IMR-90 (cell line): ENCODE data around the gene ADAMTS17. TPM values are rescaled to one million over a fixed set of nuclear protein-coding genes. Genes with fewer than 3 reads are reported as not detected.

Experiments used
- ATAC-seq: fragments of 200-7000 bp; cut with Tn5 transposase; 2 replicates; pipeline ENCODE4 v1.9.1; 2020; ENCODE audit warnings: low read depth, mild to moderate bottlenecking, moderate library complexity
- BruUV-seq: library from RNA; stranded (reverse); fragments of 400-500 nt; replicated peaks from 2 replicates; lab custom pipeline; 2021; lab: Mats Ljungman, UMichigan
- CTCF ChIA-PET: fragments of 300-600 bp; formaldehyde crosslinking; extraction: SDS; loops from one replicate; lab custom pipeline; 2021; ENCODE audit warnings: antibody characterized with exemption; lab: Yijun Ruan, JAX
- POLR2A ChIA-PET: fragments of 300-600 bp; sonication (Branson Sonifier 250); formaldehyde crosslinking; loops from one replicate; lab custom pipeline; 2022; ENCODE audit warnings: antibody characterized with exemption; ENCODE audit not compliant: unreplicated experiment; lab: Charles Lee
- DNase-seq: peaks from one replicate; pipeline ENCODE4 v3.0.0; 2013
- H2AFZ ChIP-seq: replicated peaks from 2 replicates; pipeline ENCODE3; 2013; ENCODE audit warnings: low read length, mild to moderate bottlenecking; ENCODE audit not compliant: poor library complexity
- H2AK5ac ChIP-seq: 2 replicates; pipeline ENCODE4 v1.6.1; 2013; ENCODE audit warnings: low read depth, low read length, inconsistent platforms
- H2AK9ac ChIP-seq: replicated peaks from 2 replicates; pipeline ENCODE3; 2013; ENCODE audit warnings: mild to moderate bottlenecking, low read depth, low read length, moderate library complexity; ENCODE audit not compliant: poor library complexity
- H2BK120ac ChIP-seq: 2 replicates; pipeline ENCODE4 v1.6.1; 2013; ENCODE audit warnings: low read depth, low read length, inconsistent platforms
- H2BK15ac ChIP-seq: 3 replicates; pipeline ENCODE4 v1.6.1; 2013; ENCODE audit warnings: low read depth, low read length, inconsistent platforms
- H2BK20ac ChIP-seq: 2 replicates; pipeline ENCODE4 v1.6.1; 2013; ENCODE audit warnings: low read depth, mild to moderate bottlenecking, inconsistent platforms, low read length, moderate library complexity
- H2BK5ac ChIP-seq: 2 replicates; pipeline ENCODE4 v1.6.1; 2013; ENCODE audit warnings: mild to moderate bottlenecking, low read depth, low read length, inconsistent platforms; ENCODE audit not compliant: poor library complexity, severe bottlenecking
- H3K14ac ChIP-seq: replicated peaks from 2 replicates; pipeline ENCODE4 v1.6.1; 2013; ENCODE audit warnings: low read depth, low read length, inconsistent platforms
- H3K18ac ChIP-seq: 2 replicates; pipeline ENCODE4 v1.6.1; 2013; ENCODE audit warnings: low read depth, low read length, control low read depth
- H3K23ac ChIP-seq: 2 replicates; pipeline ENCODE4 v1.6.1; 2013; ENCODE audit warnings: low read depth, low read length, inconsistent platforms
- H3K27ac ChIP-seq: 2 replicates; pipeline ENCODE4 v1.5.1; 2013; ENCODE audit warnings: mild to moderate bottlenecking, control low read depth, low read length; ENCODE audit not compliant: insufficient read depth
- H3K27me3 ChIP-seq: 2 replicates; pipeline ENCODE4 v1.6.1; 2013; ENCODE audit warnings: low read length; ENCODE audit not compliant: control insufficient read depth, insufficient read depth
- H3K36me3 ChIP-seq: 2 replicates; pipeline ENCODE4 v1.6.1; 2013; ENCODE audit warnings: low read length, mixed read lengths; ENCODE audit not compliant: control insufficient read depth, insufficient read depth
- H3K4ac ChIP-seq: 2 replicates; pipeline ENCODE4 v1.6.1; 2013; ENCODE audit warnings: low read depth, low read length, inconsistent platforms
- H3K4me1 ChIP-seq: 2 replicates; pipeline ENCODE4 v1.6.1; 2013; ENCODE audit warnings: low read length, mixed read lengths; ENCODE audit not compliant: control insufficient read depth, insufficient read depth
- H3K4me2 ChIP-seq: 2 replicates; pipeline ENCODE4 v1.6.1; 2013; ENCODE audit warnings: low read depth, mild to moderate bottlenecking, control low read depth, low read length, moderate library complexity
- H3K4me3 ChIP-seq: 2 replicates; pipeline ENCODE4 v1.5.1; 2013; ENCODE audit warnings: low read depth, mild to moderate bottlenecking, control low read depth, low read length, moderate library complexity; ENCODE audit not compliant: insufficient read depth
- H3K56ac ChIP-seq: 2 replicates; pipeline ENCODE4 v1.6.1; 2013; ENCODE audit warnings: low read length, inconsistent platforms; ENCODE audit not compliant: insufficient read depth; ENCODE audit errors: extremely low read depth
- H3K79me1 ChIP-seq, 2 experiments: 2 replicates each; pipeline ENCODE4 v1.6.1; 2013; ENCODE audit warnings: low read length in 2 of 2, inconsistent platforms in 1 of 2, low read depth in 1 of 2
- H3K9ac ChIP-seq: 2 replicates; pipeline ENCODE4 v1.6.1; 2013; ENCODE audit warnings: low read depth, low read length, control low read depth
- H3K9me1 ChIP-seq: 2 replicates; pipeline ENCODE4 v1.6.1; 2013; ENCODE audit warnings: low read length, inconsistent platforms; ENCODE audit not compliant: insufficient read depth
- H3K9me3 ChIP-seq: 2 replicates; pipeline ENCODE4 v1.6.1; 2013; ENCODE audit warnings: low read length; ENCODE audit not compliant: control insufficient read depth, insufficient read depth
- H4K20me1 ChIP-seq: 2 replicates; pipeline ENCODE4 v1.6.1; 2013; ENCODE audit warnings: low read length, inconsistent platforms; ENCODE audit not compliant: insufficient read depth
- H4K5ac ChIP-seq: 2 replicates; pipeline ENCODE4 v1.6.1; 2013; ENCODE audit warnings: mild to moderate bottlenecking, low read depth, low read length, control low read depth
- H4K8ac ChIP-seq, 2 experiments: 2 replicates each; pipeline ENCODE4 v1.6.1; 2013; ENCODE audit warnings: low read depth in 2 of 2, low read length in 2 of 2, control low read depth in 1 of 2, inconsistent platforms in 1 of 2
- H4K91ac ChIP-seq: 2 replicates; pipeline ENCODE4 v1.6.1; 2013; ENCODE audit warnings: low read depth, low read length, inconsistent platforms; ENCODE audit not compliant: insufficient read depth
- BHLHE40 ChIP-seq: fragments of 150-350 bp; IDR thresholded peaks from 2 replicates; pipeline ENCODE4 v1.6.1; 2016; ENCODE audit warnings: mild to moderate bottlenecking, low read depth, low read length
- CEBPB ChIP-seq: IDR thresholded peaks from 2 replicates; pipeline ENCODE4 v1.6.1; 2012; ENCODE audit warnings: low read depth, low read length, improper control_type of control experiment
- CHD1 ChIP-seq: IDR thresholded peaks from 2 replicates; pipeline ENCODE4 v1.6.1; 2012; ENCODE audit warnings: low read depth, low read length, improper control_type of control experiment
- ELK1 ChIP-seq: fragments of 150-350 bp; IDR thresholded peaks from 2 replicates; pipeline ENCODE4 v1.6.1; 2016; ENCODE audit warnings: low read depth, mild to moderate bottlenecking, low read length, moderate library complexity, borderline replicate concordance
- MAFK ChIP-seq: IDR thresholded peaks from 2 replicates; pipeline ENCODE4 v1.6.1; 2012; ENCODE audit warnings: low read depth, low read length, improper control_type of control experiment
- MAZ ChIP-seq: IDR thresholded peaks from 2 replicates; pipeline ENCODE4 v1.6.1; 2012; ENCODE audit warnings: low read depth, mild to moderate bottlenecking, low read length, improper control_type of control experiment, moderate library complexity, borderline replicate concordance
- MXI1 ChIP-seq: IDR thresholded peaks from 2 replicates; pipeline ENCODE4 v1.6.1; 2012; ENCODE audit warnings: low read depth, mild to moderate bottlenecking, low read length, moderate library complexity, borderline replicate concordance
- RAD21 ChIP-seq: IDR thresholded peaks from 2 replicates; pipeline ENCODE4 v1.6.1; 2012; ENCODE audit warnings: low read length, improper control_type of control experiment
- RCOR1 ChIP-seq: IDR thresholded peaks from 2 replicates; pipeline ENCODE4 v1.6.1; 2012; ENCODE audit warnings: mild to moderate bottlenecking, low read length, improper control_type of control experiment; ENCODE audit not compliant: insufficient replicate concordance
- RFX5 ChIP-seq: IDR thresholded peaks from 2 replicates; pipeline ENCODE4 v1.8.0; 2012; ENCODE audit warnings: low read depth, mild to moderate bottlenecking, low read length, moderate library complexity
- USF2 ChIP-seq: fragments of 150-350 bp; IDR thresholded peaks from 2 replicates; pipeline ENCODE4 v1.6.1; 2017; ENCODE audit warnings: mild to moderate bottlenecking, antibody characterized with exemption, low read length, low read depth
- WGBS, 2 experiments: methylation state at CpG; one replicate each; pipeline versions ENCODE4 v1.1.5 to v1.1.7; 2013; ENCODE audit warnings: missing lambda C conversion rate in 2 of 2; ENCODE audit not compliant: insufficient read length in 1 of 2; ENCODE audit errors: extremely low coverage in 2 of 2; 5-methylcytosine and 5-hydroxymethylcytosine counted together
- dilution Hi-C: fragments of 300-500 bp; cut with HindIII; formaldehyde crosslinking; loops from one replicate; pipeline ENCODE4 v1.14.3; 2018; ENCODE audit warnings: low sequenced_read_pairs; ENCODE audit not compliant: unreplicated experiment
- in situ Hi-C: fragments of 300-500 bp; cut with MboI; formaldehyde crosslinking; loops from 3 replicates; pipeline ENCODE4 v1.14.3; 2019; ENCODE audit warnings: low sequenced_read_pairs, inconsistent platforms, mixed read lengths
- intact Hi-C: fragments of 100-400 bp; cut with micrococcal nuclease; formaldehyde crosslinking; loops from 2 replicates; pipeline ENCODE4 v1.10.0; 2022
- polyA plus RNA-seq, 3 experiments: library from polyadenylated mRNA; depleted of rRNA; stranded (reverse); fragments of >200 nt; gene quantifications; 2 replicates each; pipeline ENCODE4 v1.2.3, GENCODE V29; 2012; ENCODE audit warnings: low replicate concordance in 1 of 3
- total RNA-seq: library from RNA; depleted of rRNA; stranded (reverse); fragments of >200 nt; gene quantifications from 2 replicates; pipeline ENCODE4 v1.2.3, GENCODE V29; 2012

The ADAMTS17 gene
- total and polyA plus RNA-seq, 2 of the 4 experiments (the other 2 are of a cell fraction): 0.03 TPM; not detected in 1

GRCh38 chr15:99956820-99957641 lies 384.7 kb downstream of the ADAMTS17 start:
- POLR2A ChIA-PET: no interaction called here
- Histone ChIP-seq H3K9me1 (no peaks in the 10 kb centered on the region), H3K27me3 (no peaks in the 10 kb centered on the region), H2BK15ac (no peak overlapping the region), H2BK5ac (no peak overlapping the region), H4K91ac (no peak overlapping the region), H3K23ac (no peak overlapping the region), H3K36me3 (no peaks in the 10 kb centered on the region), H3K4me2 (no peak overlapping the region), H2AFZ (no peak overlapping the region), H3K4me1 (no peaks in the 10 kb centered on the region), H3K56ac (no peak overlapping the region), H2AK5ac (no peak overlapping the region), H3K4ac (no peak overlapping the region), H4K20me1 (no peaks in the 10 kb centered on the region), H2BK20ac (no peak overlapping the region), H3K18ac (no peak overlapping the region), H4K8ac (no peak overlapping the region), H2AK9ac (no peak overlapping the region), H3K9me3 (peaks cover 36% of the 10 kb centered on the region), H3K79me1 (no peaks in the 10 kb centered on the region), H2BK120ac (no peak overlapping the region), H3K4me3 (no peak overlapping the region), H3K9ac (no peak overlapping the region), H3K27ac (no peak overlapping the region), H4K5ac (no peak overlapping the region), H3K14ac (no peak overlapping the region)
- dilution Hi-C loops (no loop called here), intact Hi-C loops (no loop called here), in situ Hi-C loops (no loop called here)
- DNase-seq: no peak
- CTCF ChIA-PET: no interaction called here
- BruUV-seq: no TSS peak
- no peak for ATAC-seq
- WGBS, 2 experiments: 73% methylated on average over 3 of the region's 19 CpGs; no CpG with 5 or more reads in 1 of the 2 experiments
- TF ChIP-seq BHLHE40: no peak
- TF ChIP-seq MAZ: no peak
- no peak for TF ChIP-seq MXI1
- no peak for TF ChIP-seq USF2
- no peak for TF ChIP-seq ELK1
- no peak for TF ChIP-seq RCOR1
- TF ChIP-seq RAD21: no peak
- no peak for TF ChIP-seq CEBPB
- no peak for TF ChIP-seq CHD1
- TF ChIP-seq MAFK: no peak
- TF ChIP-seq RFX5: no peak
